OCI-LY1 (cell line): Measurements from ENCODE around the gene PDZD7.
A peak's percentile ranks its signal among the peaks of the same experiment; 100 is the strongest.

ENCODE experiments used
- H2AFZ ChIP-seq: fragments of 200-600 bp; sonication (generic), shearing (Covaris generic); 2 replicates; pipeline ENCODE4 v1.6.0; 2014; ENCODE audit warnings: antibody characterized with exemption, mild to moderate bottlenecking, low read length
- H3F3A ChIP-seq: fragments of 200-600 bp; sonication (generic), shearing (Covaris generic); 2 replicates; pipeline ENCODE4 v1.6.0; 2014; ENCODE audit warnings: mild to moderate bottlenecking, antibody characterized with exemption, low read length, moderate library complexity; ENCODE audit not compliant: insufficient read depth
- H3K27ac ChIP-seq: fragments of 200-600 bp; sonication (generic); 2 replicates; pipeline ENCODE4 v1.5.1; 2014; ENCODE audit warnings: low read length, mixed run types, mild to moderate bottlenecking, low read depth; ENCODE audit not compliant: poor library complexity, severe bottlenecking
- H3K27me3 ChIP-seq: fragments of 200-600 bp; sonication (generic); 2 replicates; pipeline ENCODE4 v1.6.0; 2014; ENCODE audit warnings: antibody characterized with exemption, mild to moderate bottlenecking, low read length, moderate library complexity; ENCODE audit not compliant: insufficient read depth
- H3K36me3 ChIP-seq: fragments of 200-600 bp; sonication (generic); 2 replicates; pipeline ENCODE4 v1.6.1; 2014; ENCODE audit warnings: mild to moderate bottlenecking, antibody characterized with exemption, low read length, moderate library complexity, mixed read lengths; ENCODE audit not compliant: insufficient read depth
- H3K4me1 ChIP-seq: fragments of 200-600 bp; sonication (generic); 2 replicates; pipeline ENCODE4 v1.5.1; 2014; ENCODE audit warnings: mild to moderate bottlenecking, low read length, moderate library complexity; ENCODE audit not compliant: insufficient read depth, severe bottlenecking
- H3K4me2 ChIP-seq: fragments of 200-600 bp; sonication (generic), shearing (Covaris generic); 2 replicates; pipeline ENCODE4 v1.6.1; 2014; ENCODE audit warnings: low read length
- H3K4me3 ChIP-seq: fragments of 200-600 bp; sonication (generic); 2 replicates; pipeline ENCODE4 v1.5.1; 2014; ENCODE audit warnings: low read length, low read depth, mild to moderate bottlenecking, mixed read lengths; ENCODE audit not compliant: poor library complexity, severe bottlenecking
- H3K79me2 ChIP-seq: fragments of 200-600 bp; shearing (Covaris generic); 2 replicates; pipeline ENCODE4 v1.6.1; 2016; ENCODE audit warnings: mixed run types, low read length, mixed read lengths; ENCODE audit not compliant: insufficient read depth
- H3K9ac ChIP-seq: fragments of 200-600 bp; sonication (generic), shearing (Covaris generic); 2 replicates; pipeline ENCODE4 v1.6.1; 2014; ENCODE audit warnings: mild to moderate bottlenecking, low read length, mixed read lengths
- H3K9me2 ChIP-seq: fragments of 200-600 bp; sonication (generic), shearing (Covaris generic); 2 replicates; pipeline ENCODE4 v1.6.1; 2014; ENCODE audit warnings: low read depth, mild to moderate bottlenecking, low read length, mixed read lengths
- H3K9me3 ChIP-seq: fragments of 200-600 bp; shearing (Covaris generic); 2 replicates; pipeline ENCODE4 v1.6.1; 2014; ENCODE audit warnings: low read length, mixed read lengths
- H4K20me1 ChIP-seq: fragments of 200-600 bp; sonication (generic), shearing (Covaris generic); 2 replicates; pipeline ENCODE4 v1.6.0; 2016; ENCODE audit warnings: mild to moderate bottlenecking, low read length; ENCODE audit not compliant: insufficient read depth
- CTCF ChIP-seq: fragments of 200-600 bp; sonication (generic), shearing (Covaris generic); IDR thresholded peaks from 2 replicates; pipeline ENCODE4 v1.5.1; 2017; ENCODE audit warnings: mild to moderate bottlenecking, antibody characterized with exemption, low read length, moderate library complexity, mixed read lengths
- EZH2 ChIP-seq: fragments of 200-600 bp; sonication (generic), shearing (Covaris generic); IDR thresholded peaks from 2 replicates; pipeline ENCODE4 v1.8.0; 2017; ENCODE audit warnings: borderline replicate concordance, mixed run types, mild to moderate bottlenecking, antibody characterized with exemption, low read length, moderate library complexity, mixed read lengths

The PDZD7 gene

DNA sequence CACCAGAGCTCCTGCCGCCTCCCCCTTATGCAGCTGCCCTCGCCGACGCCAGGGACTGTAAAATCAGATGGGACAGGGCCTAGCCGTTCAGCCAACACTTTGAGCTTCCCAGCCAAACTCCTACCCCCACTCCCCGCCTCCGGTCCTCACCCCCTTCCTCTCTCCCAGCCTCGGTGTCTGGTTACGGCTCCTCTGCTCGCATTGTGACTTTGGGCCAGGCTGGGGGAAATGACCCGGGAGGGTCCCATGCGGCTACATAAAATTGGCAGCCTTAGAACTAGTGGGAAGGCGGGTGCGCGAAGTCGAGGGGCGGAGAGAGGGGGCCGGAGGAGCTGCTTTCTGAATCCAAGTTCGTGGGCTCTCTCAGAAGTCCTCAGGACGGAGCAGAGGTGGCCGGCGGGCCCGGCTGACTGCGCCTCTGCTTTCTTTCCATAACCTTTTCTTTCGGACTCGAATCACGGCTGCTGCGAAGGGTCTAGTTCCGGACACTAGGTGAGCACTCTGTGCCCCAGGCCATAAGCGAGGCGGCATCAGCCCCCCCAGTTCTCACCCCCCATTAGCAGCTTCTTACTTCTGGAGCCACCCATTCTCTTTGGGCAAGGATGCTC is 30.8 kb upstream of the PDZD7 start, which contains the start of gene KAZALD1:
Gene KAZALD1 (plus strand): TSS at position 366 of the 608 bp plus-strand sequence. CDS start 604 bp downstream, outside the sequence.
- Histone ChIP-seq H3K9me2 (no peaks in the 10 kb centered on the region), H3K27ac (peak within 1 kb of the TSS; percentile 89), H3K4me2 (peak within 1 kb of the TSS; percentile 93), H4K20me1 (no peaks in the 10 kb centered on the region), H3K79me2 (0 out of 2 replicates have a peak, but pooled peaks cover 3% of the 10 kb centered on the region), H3K4me3 (peak within 1 kb of the TSS; percentile 100), H3K27me3 (no peaks in the 10 kb centered on the region), H3K9ac (peak within 1 kb of the TSS; percentile 100), H2AFZ (0 out of 2 replicates have a peak within 1 kb of the TSS, but pooled peaks have one; percentile 85), H3K9me3 (no peaks in the 10 kb centered on the region), H3K36me3 (no peaks in the 10 kb centered on the region; the same call in 1 of the 2 replicates), H3F3A (no peaks in the 10 kb centered on the region), H3K4me1 (peaks cover 38% of the 10 kb centered on the region)
- TF ChIP-seq EZH2, result no peak
- TF ChIP-seq CTCF, result no peak

DNA sequence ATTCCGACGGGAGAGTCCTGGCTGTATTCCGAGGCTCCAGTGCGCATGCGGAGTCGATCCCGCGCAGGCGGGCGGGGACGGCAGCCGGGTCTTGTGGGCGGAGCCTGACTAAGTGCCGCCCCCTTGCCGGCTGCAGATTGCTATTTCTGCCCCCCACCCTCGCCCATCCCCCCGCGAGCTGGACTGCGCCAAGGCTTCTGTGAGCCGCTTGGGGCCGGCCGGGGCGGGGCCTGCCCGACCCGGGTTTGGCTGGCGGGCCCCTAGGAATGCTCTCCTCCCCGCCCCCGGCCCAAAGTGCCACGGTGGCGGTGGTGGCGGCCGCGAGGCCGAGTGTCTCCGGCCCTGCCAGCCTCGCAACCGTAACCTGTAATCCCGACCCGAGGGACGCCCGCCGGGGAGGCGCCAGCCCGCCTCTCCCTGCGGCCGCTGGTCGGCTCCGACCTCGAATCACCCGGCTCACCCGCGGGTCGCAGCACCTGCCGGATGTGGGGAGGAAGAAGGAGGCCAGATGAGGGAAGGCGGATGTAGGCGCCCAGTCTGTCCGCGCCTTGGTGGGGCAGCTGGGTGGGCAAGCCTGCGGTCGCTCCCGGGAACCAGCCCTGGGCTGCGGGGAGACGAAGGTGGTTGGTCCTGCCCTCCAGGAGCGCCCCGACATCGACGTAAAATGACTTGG is 30.2 kb upstream of the PDZD7 start:
- no peaks in the 10 kb centered on the region for H3K9me2 ChIP-seq
- peaks cover 32% of the 10 kb centered on the region for H3K4me1 ChIP-seq
- H2AFZ ChIP-seq, result 0 out of 2 replicates have a peak overlapping the region, but pooled peaks have one; percentile 85
- peak overlapping the region; percentile 89 for H3K27ac ChIP-seq
- peak overlapping the region; percentile 93 for H3K4me2 ChIP-seq
- peak overlapping the region; percentile 100 for H3K4me3 ChIP-seq
- H3K36me3 ChIP-seq, result no peaks in the 10 kb centered on the region; the same call in 1 of the 2 replicates
- peak overlapping the region; percentile 100 for H3K9ac ChIP-seq
- H3K79me2 ChIP-seq, result 0 out of 2 replicates have a peak, but pooled peaks cover 3% of the 10 kb centered on the region
- H3K9me3 ChIP-seq, result no peaks in the 10 kb centered on the region
- no peaks in the 10 kb centered on the region for H3K27me3 ChIP-seq
- H4K20me1 ChIP-seq, result no peaks in the 10 kb centered on the region
- H3F3A ChIP-seq, result no peaks in the 10 kb centered on the region
- TF ChIP-seq EZH2, result no peak
- TF ChIP-seq CTCF, result no peak

- H3K36me3 ChIP-seq, result no peaks in the 10 kb centered on the region; the same call in 1 of the 2 replicates
Measured at GRCh38 chr10:101060036-101060950, 29.4 kb upstream of the PDZD7 start.

More at GRCh38 chr10:101060036-101060950, 29.4 kb upstream of the PDZD7 start:
- Histone ChIP-seq H3K9me2 (no peaks in the 10 kb centered on the region), H4K20me1 (no peaks in the 10 kb centered on the region), H3K9me3 (no peaks in the 10 kb centered on the region), H3F3A (no peaks in the 10 kb centered on the region), H3K4me1 (peaks cover 32% of the 10 kb centered on the region), H3K27me3 (no peaks in the 10 kb centered on the region), H3K27ac (peak overlapping the region; percentile 89), H3K79me2 (0 out of 2 replicates have a peak, but pooled peaks cover 3% of the 10 kb centered on the region), H3K4me3 (peak overlapping the region; percentile 100), H3K4me2 (peak overlapping the region; percentile 93), H3K9ac (peak overlapping the region; percentile 100), H2AFZ (peak overlapping the region; percentile 85; the same call in 1 of the 2 replicates)
- TF ChIP-seq EZH2 (no peak), CTCF (peak; percentile 75)
